K562 (cell line): ENCODE data around the gene SLC35F2. TPM values are rescaled to one million over a fixed set of nuclear protein-coding genes. Genes with fewer than 3 reads are reported as not detected.

ENCODE experiments used
- ATAC-seq: fragments of 200-7000 bp; cut with Tn5 transposase; 3 replicates; pipeline ENCODE4 v1.9.1; 2020; ENCODE audit warnings: moderate library complexity
- BruUV-seq: library from RNA; stranded (reverse); fragments of 400-500 nt; replicated peaks from 2 replicates; lab custom pipeline; 2021; lab: Mats Ljungman, UMichigan
- CTCF ChIA-PET: fragments of 300-600 bp; formaldehyde crosslinking; extraction: SDS; loops from one replicate; lab custom pipeline; 2021; ENCODE audit warnings: low intra/inter-chr PET ratio; lab: Yijun Ruan, JAX
- POLR2A ChIA-PET: fragments of 300-600, 350-650 bp; sonication (Branson Sonifier 250); formaldehyde crosslinking; extraction: SDS; loops from one replicate; lab custom pipeline; 2021; ENCODE audit warnings: antibody characterized with exemption, inconsistent platforms; lab: Yijun Ruan, JAX
- DNase-seq, 4 experiments: peaks; one replicate each; pipeline versions ENCODE4 v3.0.0 to v3.0.0-alpha.2; 2011 to 2018; ENCODE audit warnings: low spot score in 3 of 4, mixed read lengths in 3 of 4; ENCODE audit errors: extremely low read depth in 1 of 4
- FAIRE-seq: peaks from 2 replicates; lab custom pipeline; 2011; peaks lifted over from hg19 to GRCh38; lab: Jason Lieb, UNC
- H2AFZ ChIP-seq: 2 replicates; pipeline ENCODE4 v1.6.0; 2011; ENCODE audit warnings: low read depth, low read length, control low read depth, inconsistent platforms
- H3K27ac ChIP-seq: fragments of 200-600 bp; 3 replicates; pipeline ENCODE4 v1.8.0; 2011; ENCODE audit warnings: low read depth, mild to moderate bottlenecking, control low read depth, inconsistent platforms, low read length, moderate library complexity, mixed read lengths; ENCODE audit errors: extremely low read depth
- H3K27me3 ChIP-seq, 2 experiments: fragments of 300-600 bp in 1 of 2; 2 replicates in 1 of 2; 3 replicates in 1 of 2; pipeline versions ENCODE4 v1.6.0 to v1.8.0; 2011; ENCODE audit warnings: inconsistent platforms in 2 of 2, low read length in 2 of 2, mild to moderate bottlenecking in 1 of 2, mixed read lengths in 1 of 2, moderate library complexity in 1 of 2; ENCODE audit not compliant: control insufficient read depth in 2 of 2, insufficient read depth in 2 of 2
- H3K36me3 ChIP-seq: fragments of 300-600 bp; 3 replicates; pipeline ENCODE4 v1.8.0; 2011; ENCODE audit warnings: mild to moderate bottlenecking, low read length, inconsistent platforms; ENCODE audit not compliant: control insufficient read depth, insufficient read depth
- H3K4me1 ChIP-seq, 2 experiments: fragments of 200-600 bp in 1 of 2; replicated peaks in 1 of 2; 2 replicates in 1 of 2; 3 replicates in 1 of 2; pipeline versions ENCODE4 v1.5.1 to v1.8.0; 2011; ENCODE audit warnings: inconsistent platforms in 2 of 2, low read length in 2 of 2, mild to moderate bottlenecking in 1 of 2, mixed read lengths in 1 of 2, moderate library complexity in 1 of 2; ENCODE audit not compliant: control insufficient read depth in 2 of 2, insufficient read depth in 2 of 2
- H3K4me2 ChIP-seq: 2 replicates; pipeline ENCODE4 v1.6.1; 2011; ENCODE audit warnings: low read length, control low read depth, inconsistent platforms, mixed read lengths; ENCODE audit not compliant: insufficient read depth
- H3K4me3 ChIP-seq: fragments of 200-600 bp; sonication (generic), shearing (Covaris generic); 2 replicates; pipeline ENCODE4 v1.5.1; 2016; ENCODE audit warnings: control low read depth, inconsistent platforms
- H3K79me2 ChIP-seq: fragments of 200-600 bp; 3 replicates; pipeline ENCODE4 v1.8.0; 2011; ENCODE audit warnings: low read length, inconsistent platforms; ENCODE audit not compliant: control insufficient read depth, insufficient read depth
- H3K9ac ChIP-seq, 2 experiments: 2 replicates each; pipeline versions ENCODE4 v1.6.0 to v1.6.1; 2011; ENCODE audit warnings: low read depth in 2 of 2, low read length in 2 of 2, control low read depth in 1 of 2, inconsistent platforms in 1 of 2, mild to moderate bottlenecking in 1 of 2, mixed read lengths in 1 of 2; ENCODE audit not compliant: insufficient read depth in 1 of 2
- H3K9me1 ChIP-seq: one replicate; pipeline ENCODE4 v1.6.0; 2011; ENCODE audit warnings: inconsistent platforms, mild to moderate bottlenecking, low read length, moderate library complexity; ENCODE audit not compliant: control insufficient read depth, insufficient read depth
- H3K9me3 ChIP-seq: replicated peaks from 2 replicates; pipeline ENCODE4 v1.5.1; 2011; ENCODE audit warnings: low read depth, low read length, inconsistent platforms; ENCODE audit not compliant: control insufficient read depth, insufficient read depth
- H4K20me1 ChIP-seq: replicated peaks from 2 replicates; pipeline ENCODE4 v1.6.1; 2011; ENCODE audit warnings: low read length, inconsistent platforms, mixed read lengths; ENCODE audit not compliant: control insufficient read depth, insufficient read depth
- NFE2L1 ChIP-seq: fragments of 450-650 bp; IDR thresholded peaks from 2 replicates; pipeline ENCODE4 v1.6.1; 2016; ENCODE audit warnings: missing genetic modification characterization, low read depth, mild to moderate bottlenecking, missing compliant biosample characterization, moderate library complexity, borderline replicate concordance
- PBX2 ChIP-seq, 2 experiments: IDR thresholded peaks in 1 of 2; conservative IDR thresholded peaks in 1 of 2; 2 replicates each; pipeline ENCODE4 v1.6.1; 2016; ENCODE audit warnings: low read depth in 2 of 2, mild to moderate bottlenecking in 1 of 2, missing compliant biosample characterization in 1 of 2, missing genetic modification characterization in 1 of 2, moderate library complexity in 1 of 2
- POU5F1 ChIP-seq: fragments of 150-350 bp; IDR thresholded peaks from 2 replicates; pipeline ENCODE4 v1.6.1; 2014; ENCODE audit warnings: borderline replicate concordance, low read length, low read depth, mild to moderate bottlenecking; ENCODE audit not compliant: partially characterized antibody
- RBM17 ChIP-seq: fragments of 200-400 bp; formaldehyde crosslinking; IDR thresholded peaks from 2 replicates; pipeline ENCODE4 v1.6.1; 2017; ENCODE audit warnings: low read depth, mild to moderate bottlenecking, low read length, borderline replicate concordance
- RCOR1 ChIP-seq, 2 experiments: IDR thresholded peaks; 2 replicates each; pipeline ENCODE4 v1.6.1; 2012; ENCODE audit warnings: low read depth in 2 of 2, low read length in 2 of 2, borderline replicate concordance in 1 of 2, improper control_type of control experiment in 1 of 2
- SAFB ChIP-seq: fragments of 200-400 bp; formaldehyde crosslinking; IDR thresholded peaks from 2 replicates; pipeline ENCODE4 v1.6.1; 2017; ENCODE audit warnings: low read depth, low read length, borderline replicate concordance
- SUPT5H ChIP-seq: fragments of 450-650 bp; IDR thresholded peaks from 2 replicates; pipeline ENCODE4 v1.6.1; 2016
- TBP ChIP-seq: optimal IDR thresholded peaks from 2 replicates; pipeline ENCODE3; 2011; ENCODE audit warnings: low read depth, low read length, improper control_type of control experiment
- XRCC4 ChIP-seq: IDR thresholded peaks from one replicate; pipeline ENCODE4 v1.6.1; 2011; ENCODE audit not compliant: insufficient read depth, insufficient read length; ENCODE audit errors: extremely low read depth
- ZC3H4 ChIP-seq: sonication (generic); formaldehyde crosslinking; IDR thresholded peaks from 2 replicates; pipeline ENCODE4 v1.9.0; 2021; ENCODE audit warnings: missing genetic modification reagents, borderline replicate concordance
- ZNF165 ChIP-seq: fragments of 250-450 bp; sonication (Bioruptor Pico); IDR thresholded peaks from 2 replicates; pipeline ENCODE4 v1.4.0; 2020; ENCODE audit warnings: borderline replicate concordance
- ZNF239 ChIP-seq: fragments of 250-450 bp; sonication (Bioruptor Pico); IDR thresholded peaks from 2 replicates; pipeline ENCODE4 v1.4.0; 2020; ENCODE audit warnings: mild to moderate bottlenecking
- ZNF77 ChIP-seq: fragments of 250-450 bp; sonication (Bioruptor Pico); IDR thresholded peaks from 2 replicates; pipeline ENCODE4 v1.5.0; 2020
- in situ Hi-C: fragments of 300-500 bp; cut with MboI; formaldehyde crosslinking; loops from 4 replicates; pipeline ENCODE4 v1.15.0; 2018; ENCODE audit warnings: inconsistent platforms, mixed read lengths
- intact Hi-C: fragments of 100-400 bp; cut with micrococcal nuclease; formaldehyde crosslinking; loops from 2 replicates; pipeline ENCODE4 v1.14.2; 2022
- polyA plus RNA-seq, 8 experiments: library from polyadenylated mRNA; depleted of rRNA in 4 of 8; stranded (reverse) in 5 of 8; unstranded in 3 of 8; fragments of >200 nt; fragmentation: Nextera tagmentation in 2 of 8; fragmentation: Illumina TruSeq in 1 of 8; extraction: Ambion mirVana in 2 of 8; extraction: Trizol in 1 of 8; gene quantifications; 2 replicates each; pipeline versions ENCODE4 v1.2.1 to v1.2.3, GENCODE V29; 2011 to 2014; ENCODE audit warnings: inconsistent platforms in 1 of 8, missing spikeins in 1 of 8
- total RNA-seq, 7 experiments: library from RNA; depleted of rRNA in 6 of 7; stranded (reverse); fragments of >200 nt in 6 of 7; fragmentation: Illumina TruSeq in 2 of 7; extraction: Trizol in 2 of 7; gene quantifications; 2 replicates each; pipeline versions ENCODE4 v1.2.1 to v1.2.3, GENCODE V29; 2011 to 2021; ENCODE audit warnings: low replicate concordance in 1 of 7
- TF ChIP-seq, protein P1 (sequence below): fragments of 250-450 bp; sonication (Bioruptor Pico); IDR thresholded peaks from 2 replicates; pipeline ENCODE4 v1.8.0; 2021; ENCODE audit warnings: borderline replicate concordance, mild to moderate bottlenecking, moderate library complexity; ENCODE audit not compliant: poor library complexity, severe bottlenecking
- TF ChIP-seq, protein P2 (sequence below): fragments of 250-450 bp; sonication (Bioruptor Pico); IDR thresholded peaks from 2 replicates; pipeline ENCODE4 v1.5.0; 2020; ENCODE audit warnings: mild to moderate bottlenecking, borderline replicate concordance
- TF ChIP-seq, protein P3 (sequence below): fragments of 450-650 bp; formaldehyde crosslinking; IDR thresholded peaks from 2 replicates; pipeline ENCODE4 v1.4.0; 2020; ENCODE audit warnings: mild to moderate bottlenecking, moderate library complexity

SLC35F2 gene
- total and polyA plus RNA-seq, 9 of the 15 experiments (the other 6 are each of a cell fraction or from before 2014, with no cell fraction given), result 28.6 to 63.9 (median 53.4) TPM

DNA sequence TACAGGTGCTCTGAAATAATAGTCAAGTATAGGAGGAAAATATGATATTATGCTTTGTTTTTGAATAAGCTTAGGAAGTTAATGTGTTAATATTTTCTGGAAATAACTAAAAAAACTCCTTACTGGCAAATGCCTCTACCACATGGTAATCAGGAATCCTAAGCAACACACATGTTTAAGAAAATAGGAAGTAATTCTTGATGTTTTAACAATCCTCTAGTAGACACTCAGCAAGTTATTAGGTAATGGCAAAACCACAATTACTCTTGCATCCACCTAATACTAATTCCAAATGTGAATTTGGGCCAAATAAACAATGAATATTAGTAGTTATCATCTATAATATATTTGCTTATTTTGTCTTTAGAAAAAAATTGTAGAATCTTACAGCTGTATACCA, 53.6 kb downstream of the SLC35F2 start:
- H3K79me2 ChIP-seq, result no peaks in the 10 kb centered on the region
- ChIA-PET CTCF (interaction anchor here (0.5 kb wide), 1 partner anchor 163 kb away, joined by 6 read pairs; no protein-coding TSS in a partner anchor), POLR2A (no interaction called here)
- intact Hi-C loops, result no loop called here
- FAIRE-seq (no peak), ATAC-seq (no peak), DNase-seq (no peak)
- no peak overlapping the region for H3K4me3 ChIP-seq
- BruUV-seq, result no TSS peak
- H3K9me3 ChIP-seq, result no peaks in the 10 kb centered on the region
- H3K4me1 ChIP-seq, result no peaks in the 10 kb centered on the region
- H3K27ac ChIP-seq, result no peak overlapping the region
- peaks cover 77% of the 10 kb centered on the region for H3K36me3 ChIP-seq
- no peaks in the 10 kb centered on the region for H3K27me3 ChIP-seq
- H3K4me2 ChIP-seq, result no peak overlapping the region
- H3K9me1 ChIP-seq, result no peaks in the 10 kb centered on the region
- H2AFZ ChIP-seq, result no peak overlapping the region
- in situ Hi-C loops, result no loop called here
- no peaks in the 10 kb centered on the region for H4K20me1 ChIP-seq
- no peak overlapping the region for H3K9ac ChIP-seq
- TF ChIP-seq ZC3H4 (no peak), NFE2L1 (tag) (no peak), RBM17 (no peak), XRCC4 (no peak), PBX2 (CRISPR knock-in tag; IDR thresholded peaks at IDR 0.05; ENCODE audit: low read depth) (no peak), PBX2 (tag; conservative IDR thresholded peaks at IDR 0.05; ENCODE audit: low read depth) (no peak), ZNF239 (CRISPR knock-in tag) (no peak), SAFB (no peak), SUPT5H (no peak), RCOR1 (IDR thresholded peaks at IDR 0.05; ENCODE audit: borderline replicate concordance in 1 of 2, low read depth in 2 of 2, low read length in 2 of 2) (no peak), ZNF165 (CRISPR knock-in tag) (no peak), ZNF77 (CRISPR knock-in tag) (no peak), TBP (no peak), POU5F1 (no peak)
- TF ChIP-seq, protein P1, sequence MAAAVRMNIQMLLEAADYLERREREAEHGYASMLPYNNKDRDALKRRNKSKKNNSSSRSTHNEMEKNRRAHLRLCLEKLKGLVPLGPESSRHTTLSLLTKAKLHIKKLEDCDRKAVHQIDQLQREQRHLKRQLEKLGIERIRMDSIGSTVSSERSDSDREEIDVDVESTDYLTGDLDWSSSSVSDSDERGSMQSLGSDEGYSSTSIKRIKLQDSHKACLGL (CRISPR knock-in tag), result no peak
- TF ChIP-seq, protein P2, sequence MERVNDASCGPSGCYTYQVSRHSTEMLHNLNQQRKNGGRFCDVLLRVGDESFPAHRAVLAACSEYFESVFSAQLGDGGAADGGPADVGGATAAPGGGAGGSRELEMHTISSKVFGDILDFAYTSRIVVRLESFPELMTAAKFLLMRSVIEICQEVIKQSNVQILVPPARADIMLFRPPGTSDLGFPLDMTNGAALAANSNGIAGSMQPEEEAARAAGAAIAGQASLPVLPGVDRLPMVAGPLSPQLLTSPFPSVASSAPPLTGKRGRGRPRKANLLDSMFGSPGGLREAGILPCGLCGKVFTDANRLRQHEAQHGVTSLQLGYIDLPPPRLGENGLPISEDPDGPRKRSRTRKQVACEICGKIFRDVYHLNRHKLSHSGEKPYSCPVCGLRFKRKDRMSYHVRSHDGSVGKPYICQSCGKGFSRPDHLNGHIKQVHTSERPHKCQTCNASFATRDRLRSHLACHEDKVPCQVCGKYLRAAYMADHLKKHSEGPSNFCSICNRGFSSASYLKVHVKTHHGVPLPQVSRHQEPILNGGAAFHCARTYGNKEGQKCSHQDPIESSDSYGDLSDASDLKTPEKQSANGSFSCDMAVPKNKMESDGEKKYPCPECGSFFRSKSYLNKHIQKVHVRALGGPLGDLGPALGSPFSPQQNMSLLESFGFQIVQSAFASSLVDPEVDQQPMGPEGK (CRISPR knock-in tag), result no peak
- TF ChIP-seq, protein P3, sequence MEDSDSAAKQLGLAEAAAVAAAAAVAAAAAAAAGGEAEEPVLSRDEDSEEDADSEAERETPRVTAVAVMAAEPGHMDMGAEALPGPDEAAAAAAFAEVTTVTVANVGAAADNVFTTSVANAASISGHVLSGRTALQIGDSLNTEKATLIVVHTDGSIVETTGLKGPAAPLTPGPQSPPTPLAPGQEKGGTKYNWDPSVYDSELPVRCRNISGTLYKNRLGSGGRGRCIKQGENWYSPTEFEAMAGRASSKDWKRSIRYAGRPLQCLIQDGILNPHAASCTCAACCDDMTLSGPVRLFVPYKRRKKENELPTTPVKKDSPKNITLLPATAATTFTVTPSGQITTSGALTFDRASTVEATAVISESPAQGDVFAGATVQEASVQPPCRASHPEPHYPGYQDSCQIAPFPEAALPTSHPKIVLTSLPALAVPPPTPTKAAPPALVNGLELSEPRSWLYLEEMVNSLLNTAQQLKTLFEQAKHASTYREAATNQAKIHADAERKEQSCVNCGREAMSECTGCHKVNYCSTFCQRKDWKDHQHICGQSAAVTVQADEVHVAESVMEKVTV (CRISPR knock-in tag), result no peak
